NCI-H146 treated with DMSO at 0.1 percent for 48 hours (cell line): ENCODE measurements around the gene CXCL17.

Experiments
- DNase-seq: peaks from one replicate; lab custom pipeline; 2025; ENCODE audit not compliant: unreplicated experiment; lab: John Stamatoyannopoulos, UW

CXCL17 gene

GRCh38 chr19:42401365-42402303 is 41.1 kb downstream of the CXCL17 start:
- peak; percentile 54 for DNase-seq

DNA sequence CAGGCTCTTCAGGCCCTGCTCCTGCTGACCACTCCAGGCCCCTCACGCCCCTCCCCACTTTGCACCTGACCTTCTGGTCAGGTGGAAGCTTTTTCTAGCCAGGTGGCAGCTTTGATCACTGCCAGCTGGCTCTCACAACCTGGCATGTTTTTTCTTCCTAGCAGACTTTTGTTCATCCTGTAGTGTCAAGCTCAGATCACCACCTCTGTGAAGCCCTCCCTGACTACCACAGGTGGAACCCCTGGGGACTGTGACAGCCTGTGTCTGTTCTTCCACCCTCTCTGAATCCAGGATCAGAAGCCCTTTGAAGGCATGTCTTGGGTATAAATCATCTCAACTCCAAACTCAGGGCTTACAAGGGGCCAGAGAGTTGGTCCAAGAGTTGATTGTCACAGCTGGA is 42.3 kb downstream of the CXCL17 start:
- no peak for DNase-seq

- peak; percentile 75 for DNase-seq
Measured at GRCh38 chr19:42397263-42398166, 45.2 kb downstream of the CXCL17 start.

- peak; percentile 97 for DNase-seq
Measured at GRCh38 chr19:42396381-42397262, 46.1 kb downstream of the CXCL17 start.

GRCh38 chr19:42394751-42395150 is 48.0 kb downstream of the CXCL17 start:
- no peak for DNase-seq

- no peak for DNase-seq
Measured at GRCh38 chr19:42392165-42392564, 50.6 kb downstream of the CXCL17 start.

GRCh38 chr19:42389899-42390298 is 52.8 kb downstream of the CXCL17 start, which contains the start of gene CNFN:
TSS of gene CNFN (minus strand) at chr19:42390297. CDS start at chr19:42389037, 1,260 bp downstream.
- DNase-seq, result no peak

DNA sequence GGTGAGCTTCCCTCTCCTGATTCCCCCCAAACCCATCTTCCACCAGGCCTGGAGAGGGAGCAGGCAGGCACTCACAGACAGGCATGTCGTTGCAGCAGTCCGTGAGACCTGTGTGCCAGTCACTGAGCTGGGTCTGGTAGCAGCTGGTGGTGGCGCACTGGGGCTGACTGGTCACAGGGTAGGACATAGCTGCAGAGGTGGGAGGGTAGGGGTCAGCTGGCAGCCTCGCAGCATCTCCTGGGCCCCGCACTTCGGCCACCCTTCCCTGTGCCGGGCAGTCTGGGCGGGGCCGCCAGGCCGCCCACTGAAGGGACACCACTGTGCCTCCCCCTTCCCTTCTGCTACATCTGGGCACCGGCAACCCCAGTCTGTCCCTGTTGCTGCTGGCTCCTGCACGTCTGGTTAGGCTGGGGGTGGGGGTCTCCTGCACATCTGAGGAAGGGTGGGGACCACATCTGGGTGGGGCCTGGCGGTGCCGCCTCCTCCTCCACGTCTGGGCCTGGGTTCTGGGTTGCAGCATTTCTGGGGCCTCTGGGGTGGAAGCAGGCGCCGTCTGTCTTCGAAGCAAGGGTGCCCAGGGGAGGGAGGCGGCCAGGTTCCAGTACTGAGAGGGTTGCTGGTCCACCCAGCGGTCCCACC is 53.8 kb downstream of the CXCL17 start:
- DNase-seq, result no peak

- peak; percentile 87 for DNase-seq
Measured at GRCh38 chr19:42386974-42387707, 55.6 kb downstream of the CXCL17 start.

DNA sequence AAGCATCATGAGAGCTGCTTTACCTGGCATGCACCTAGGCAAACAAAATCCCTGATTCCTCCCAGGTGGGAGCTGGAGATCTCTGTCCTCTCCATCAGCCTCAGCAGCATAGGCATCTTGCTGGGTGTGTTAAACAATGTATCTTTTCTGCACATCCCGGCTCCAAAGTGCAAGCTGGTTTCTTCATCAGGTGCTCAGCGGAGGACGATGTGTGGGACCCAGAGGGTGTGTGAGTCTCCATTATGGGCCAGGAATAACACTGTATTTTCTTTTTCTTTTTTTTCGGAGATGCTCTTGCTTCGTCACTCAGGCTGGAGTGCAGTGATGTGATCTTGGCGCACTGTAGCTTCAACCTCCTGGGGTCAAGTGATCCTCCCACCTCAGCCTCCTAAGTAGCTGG is 62.6 kb downstream of the CXCL17 start:
- no peak for DNase-seq
